ENCODE measurements around the gene RIT2. TPM values are rescaled to one million over a fixed set of nuclear protein-coding genes. Genes with fewer than 3 reads are reported as not detected.

The RIT2 gene
- total RNA-seq, 2 donors from 2014 or later = not detected

- no peaks in the 10 kb centered on the region for H3K27me3 ChIP-seq
- no peaks in the 10 kb centered on the region for H3K9me3 ChIP-seq
- no peaks in the 10 kb centered on the region for H3K36me3 ChIP-seq
- intact Hi-C loops (cut with DNase I) = no loop called here
- no peak overlapping the region for H3K27ac ChIP-seq
- no peak overlapping the region for H3K9ac ChIP-seq (ENCODE audit: low read depth in 2 of 2, low read length in 2 of 2)
- TF ChIP-seq CTCF (IDR thresholded peaks at IDR 0.05) = no peak
- no peak overlapping the region for H3K4me3 ChIP-seq
- H3K4me1 ChIP-seq = no peaks in the 10 kb centered on the region
- DNase-seq = no peak
These were observed 19.4 kb upstream of the RIT2 start for GRCh38 chr18:43134876-43135275.

DNA sequence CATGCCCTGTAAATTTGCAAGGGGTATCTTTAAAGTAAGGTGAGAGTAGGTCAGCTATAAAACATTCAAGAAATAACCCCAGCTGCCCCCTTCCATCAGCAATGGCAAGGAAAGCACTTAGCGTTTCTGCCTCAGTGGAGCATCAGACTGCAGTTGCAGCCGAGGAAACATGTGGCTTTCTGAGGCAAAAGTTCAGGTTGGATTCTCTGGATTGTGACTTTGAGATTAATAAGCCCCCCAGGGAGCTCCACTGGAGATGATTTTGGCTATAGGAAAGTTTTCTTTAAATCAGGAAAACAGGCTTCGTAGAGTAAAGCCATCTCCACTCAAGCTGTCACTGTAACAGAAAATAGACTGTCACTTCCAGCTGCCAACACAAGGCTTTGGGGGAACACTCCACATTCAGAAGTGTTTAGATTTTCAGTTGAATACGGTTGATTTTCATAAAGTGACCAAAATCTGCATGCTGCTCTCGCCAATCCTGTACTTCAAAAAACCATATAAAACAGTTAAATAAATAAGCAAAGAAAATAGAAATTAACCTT lies 15.3 kb upstream of the RIT2 start:
- no peaks in the 10 kb centered on the region for H3K9me3 ChIP-seq
- no peak overlapping the region for H3K4me3 ChIP-seq
- TF ChIP-seq CTCF (IDR thresholded peaks at IDR 0.05) = no peak
- H3K36me3 ChIP-seq = no peaks in the 10 kb centered on the region
- no peaks in the 10 kb centered on the region for H3K27me3 ChIP-seq
- no peak for DNase-seq
- H3K27ac ChIP-seq = no peak overlapping the region
- intact Hi-C loops (cut with DNase I) = no loop called here
- H3K9ac ChIP-seq (ENCODE audit: low read depth in 2 of 2, low read length in 2 of 2) = no peak overlapping the region
- no peaks in the 10 kb centered on the region for H3K4me1 ChIP-seq

- no peak for TF ChIP-seq CTCF (IDR thresholded peaks at IDR 0.05)
- H3K27me3 ChIP-seq = no peaks in the 10 kb centered on the region
- H3K4me1 ChIP-seq = no peaks in the 10 kb centered on the region
- no peak for DNase-seq
- no peaks in the 10 kb centered on the region for H3K9me3 ChIP-seq
- H3K36me3 ChIP-seq = no peaks in the 10 kb centered on the region
- H3K4me3 ChIP-seq = no peak overlapping the region
- no peak overlapping the region for H3K9ac ChIP-seq (ENCODE audit: low read depth in 2 of 2, low read length in 2 of 2)
- no peak overlapping the region for H3K27ac ChIP-seq
- intact Hi-C loops (cut with DNase I) = no loop called here
These were observed 14.6 kb upstream of the RIT2 start for GRCh38 chr18:43129946-43130524.

GRCh38 chr18:43125471-43125870 lies 10.0 kb upstream of the RIT2 start:
- no peak overlapping the region for H3K27ac ChIP-seq
- H3K4me3 ChIP-seq = no peak overlapping the region
- H3K27me3 ChIP-seq = no peaks in the 10 kb centered on the region
- no peak overlapping the region for H3K9ac ChIP-seq (ENCODE audit: low read depth in 2 of 2, low read length in 2 of 2)
- H3K9me3 ChIP-seq = no peaks in the 10 kb centered on the region
- no peaks in the 10 kb centered on the region for H3K4me1 ChIP-seq
- no peak for TF ChIP-seq CTCF (IDR thresholded peaks at IDR 0.05)
- DNase-seq = no peak
- H3K36me3 ChIP-seq = no peaks in the 10 kb centered on the region
- intact Hi-C loops (cut with DNase I) = no loop called here

- no peak for TF ChIP-seq CTCF (IDR thresholded peaks at IDR 0.05)
- intact Hi-C loops (cut with DNase I) = no loop called here
- Histone ChIP-seq H3K27me3 (no peaks in the 10 kb centered on the region), H3K9ac (ENCODE audit: low read depth in 2 of 2, low read length in 2 of 2) (no peak overlapping the region), H3K4me1 (no peaks in the 10 kb centered on the region), H3K4me3 (no peak overlapping the region), H3K9me3 (no peaks in the 10 kb centered on the region), H3K36me3 (no peaks in the 10 kb centered on the region), H3K27ac (no peak overlapping the region)
- DNase-seq = no peak
These were observed 7.5 kb upstream of the RIT2 start for GRCh38 chr18:43122955-43123354.

Data from colonic mucosa (tissue), 4 donors.